ENCODE data around the gene RSPH1.

Gene RSPH1

GRCh38 chr21:42426876-42427480 is 69.0 kb downstream of the RSPH1 start:
- DNase-seq (ENCODE audit: low spot score), result no peak

- no peak for DNase-seq (ENCODE audit: low spot score)
Measured at GRCh38 chr21:42426424-42426823, 69.6 kb downstream of the RSPH1 start.

- no peak for DNase-seq (ENCODE audit: low spot score)
Measured at GRCh38 chr21:42425591-42425990, 70.4 kb downstream of the RSPH1 start.

GRCh38 chr21:42424914-42425541 is 71.0 kb downstream of the RSPH1 start:
- DNase-seq (ENCODE audit: low spot score), result no peak

- DNase-seq (ENCODE audit: low spot score), result no peak
Measured at GRCh38 chr21:42423685-42424084, 72.3 kb downstream of the RSPH1 start.

GRCh38 chr21:42423197-42423675 is 72.8 kb downstream of the RSPH1 start:
- no peak for DNase-seq (ENCODE audit: low spot score)
